Gastroesophageal sphincter (tissue), 3 donors: ENCODE results near the gene SRPX2.

ENCODE experiments used
- CTCF ChIP-seq, 4 experiments: fragments of 200-600 bp in 2 of 4; fragments of 450-650 bp in 2 of 4; sonication (generic) in 1 of 4; IDR thresholded peaks; one replicate each; pipeline ENCODE4 v1.5.1; 2017 to 2019; ENCODE audit warnings: antibody characterized with exemption in 4 of 4, mild to moderate bottlenecking in 2 of 4, moderate library complexity in 2 of 4
- POLR2A ChIP-seq, 2 donors: fragments of 450-650 bp; IDR thresholded peaks; one replicate each; pipeline ENCODE4 v1.6.1; 2017; ENCODE audit warnings: antibody characterized with exemption in 2 of 2, mild to moderate bottlenecking in 2 of 2, moderate library complexity in 1 of 2

- no peak for TF ChIP-seq POLR2A (IDR thresholded peaks at IDR 0.05)
- no peak for TF ChIP-seq CTCF (IDR thresholded peaks at IDR 0.05)
Observed at GRCh38 chrX:100672966-100673365, 29.0 kb downstream of the SRPX2 start.
